Adipose tissue (tissue), 3 donors: ENCODE data around the gene STAP1. TPM values are rescaled to one million over a fixed set of nuclear protein-coding genes. Genes with fewer than 3 reads are reported as not detected.
"Not testable (repeated sequence)": the region's sequence is repeated elsewhere in the genome, so short reads cannot be mapped to it uniquely, and the experiment has no call there.

ENCODE experiments used
- H3K27ac ChIP-seq: one replicate; pipeline ENCODE4 v1.5.1; 2013; ENCODE audit warnings: low read depth, low read length
- WGBS, 3 donors: extraction: QIAGEN DNeasy Blood & Tissue Kit; methylation state at CpG; one replicate each; pipeline ENCODE4 v1.1.7; 2013; 5-methylcytosine and 5-hydroxymethylcytosine counted together
- polyA plus RNA-seq, 3 donors: library from polyadenylated mRNA; stranded (reverse); fragments of 200-250 nt; gene quantifications; one replicate each; pipeline ENCODE4 v1.2.3, GENCODE V29; 2013
- donor health status: healthy with polysubstance abuse.
- donor health status: Bipolar disorder and iron deficiency.
- donor health status: healthy.

Gene STAP1
- polyA plus RNA-seq, 3 donors = 0.12 to 1.3 (median 0.13) TPM

GRCh38 chr4:67552146-67552792, 6.3 kb upstream of the STAP1 start:
- WGBS, 3 donors = 65 to 76% (median 69%) methylated on average over 4 of the region's 4 CpGs

GRCh38 chr4:67554096-67554495, 4.4 kb upstream of the STAP1 start:
- 81 to 92% (median 91%) methylated on average over 3 of the region's 3 CpGs for WGBS, 3 donors

More at GRCh38 chr4:67552146-67552792, 6.3 kb upstream of the STAP1 start:
- not testable (repeated sequence) for H3K27ac ChIP-seq

GRCh38 chr4:67555447-67555846, 3.1 kb upstream of the STAP1 start:
- no peak overlapping the region for H3K27ac ChIP-seq
- 76 to 85% (median 83%) methylated on average over 3 of the region's 3 CpGs for WGBS, 3 donors

More at GRCh38 chr4:67554096-67554495, 4.4 kb upstream of the STAP1 start:
- H3K27ac ChIP-seq = no peak overlapping the region

- 31 to 47% (median 35%) methylated on average over 2 of the region's 2 CpGs for WGBS, 3 donors
- H3K27ac ChIP-seq = no peak overlapping the region
Measured at GRCh38 chr4:67556436-67556835, 2.1 kb upstream of the STAP1 start.

- no peak overlapping the region for H3K27ac ChIP-seq
Measured at GRCh38 chr4:67565284-67565683, 6.8 kb downstream of the STAP1 start.

- H3K27ac ChIP-seq = no peak overlapping the region
- 93 to 95% (median 94%) methylated on average over 3 of the region's 3 CpGs for WGBS, 3 donors
Measured at GRCh38 chr4:67566335-67566734, 7.8 kb downstream of the STAP1 start.

GRCh38 chr4:67568820-67569219, 10.3 kb downstream of the STAP1 start:
- 72 to 95% (median 89%) methylated on average over 2 of the region's 2 CpGs for WGBS, 3 donors
- H3K27ac ChIP-seq = no peak overlapping the region

GRCh38 chr4:67570537-67570936, 12.0 kb downstream of the STAP1 start:
- H3K27ac ChIP-seq = no peak overlapping the region
- 91 to 100% (median 100%) methylated on average over 1 of the region's 1 CpG for WGBS, 3 donors

GRCh38 chr4:67571975-67572374, 13.4 kb downstream of the STAP1 start:
- WGBS, 3 donors = 41 to 46% (median 45%) methylated on average over 1 of the region's 1 CpG
- no peak overlapping the region for H3K27ac ChIP-seq

- H3K27ac ChIP-seq = no peak overlapping the region
Measured at GRCh38 chr4:67573193-67573592, 14.7 kb downstream of the STAP1 start.

- H3K27ac ChIP-seq = no peak overlapping the region
- 39 to 73% (median 44%) methylated on average over 13 of the region's 13 CpGs for WGBS, 3 donors
Measured at GRCh38 chr4:67575232-67576058, 16.9 kb downstream of the STAP1 start.

- WGBS, 3 donors = 80 to 90% (median 86%) methylated on average over 4 of the region's 4 CpGs
- no peak overlapping the region for H3K27ac ChIP-seq
Measured at GRCh38 chr4:67576059-67576466, 17.5 kb downstream of the STAP1 start.

- no peak overlapping the region for H3K27ac ChIP-seq
- 93 to 97% (median 97%) methylated on average over 1 of the region's 1 CpG for WGBS, 3 donors
Measured at GRCh38 chr4:67576538-67576937, 18.0 kb downstream of the STAP1 start.

- no peak overlapping the region for H3K27ac ChIP-seq
- WGBS, 3 donors = 89 to 95% (median 94%) methylated on average over 3 of the region's 3 CpGs
Measured at GRCh38 chr4:67580577-67580976, 22.1 kb downstream of the STAP1 start.

- no peak overlapping the region for H3K27ac ChIP-seq
- 52 to 79% (median 58%) methylated on average over 8 of the region's 8 CpGs for WGBS, 3 donors
Measured at GRCh38 chr4:67581208-67581857, 22.8 kb downstream of the STAP1 start.

GRCh38 chr4:67581913-67582312, 23.4 kb downstream of the STAP1 start:
- no peak overlapping the region for H3K27ac ChIP-seq
- WGBS, 3 donors = 47 to 50% (median 48%) methylated on average over 2 of the region's 2 CpGs

- no peak overlapping the region for H3K27ac ChIP-seq
Measured at GRCh38 chr4:67584496-67584895, 26.0 kb downstream of the STAP1 start.

GRCh38 chr4:67587156-67587555, 28.6 kb downstream of the STAP1 start:
- WGBS, 3 donors = 26 to 94% (median 92%) methylated on average over 3 of the region's 3 CpGs
- H3K27ac ChIP-seq = no peak overlapping the region

- no peak overlapping the region for H3K27ac ChIP-seq
- WGBS, 3 donors = 28 to 35% (median 30%) methylated on average over 2 of the region's 2 CpGs
Measured at GRCh38 chr4:67593741-67594175, 35.2 kb downstream of the STAP1 start.
